Heart left ventricle (tissue), 16 donors: ENCODE results near the gene XG. TPM values are rescaled to one million over a fixed set of nuclear protein-coding genes. Genes with fewer than 3 reads are reported as not detected.

Experiments
- ATAC-seq, 4 donors: fragments of 200-7000 bp; cut with Tn5 transposase; one replicate each; pipeline ENCODE4 v1.9.1; 2020 to 2022; ENCODE audit warnings: moderate library complexity in 4 of 4, mild to moderate bottlenecking in 3 of 4, moderate number of reproducible peaks in 1 of 4
- DNase-seq, 5 donors: peaks; one replicate each; pipeline ENCODE4 v3.0.0-alpha.2; 2020
- H3K27ac ChIP-seq, 12 donors: fragments of 200-600 bp; sonication (generic) in 4 of 12; one replicate each; pipeline versions ENCODE4 v1.5.0 to v1.8.0; 2016 to 2022; ENCODE audit warnings: mild to moderate bottlenecking in 2 of 12
- H3K27me3 ChIP-seq, 9 donors: fragments of 200-600 bp; sonication (generic) in 2 of 9; one replicate each; pipeline versions ENCODE4 v1.5.1 to v1.8.0; 2016 to 2022; ENCODE audit warnings: mild to moderate bottlenecking in 3 of 9
- H3K36me3 ChIP-seq, 9 donors: fragments of 200-600 bp; sonication (generic) in 2 of 9; one replicate each; pipeline versions ENCODE4 v1.5.0 to v1.8.0; 2018 to 2022; ENCODE audit warnings: mild to moderate bottlenecking in 2 of 9
- H3K4me1 ChIP-seq, 12 donors: fragments of 200-600 bp; sonication (generic) in 4 of 12; one replicate each; pipeline versions ENCODE4 v1.5.0 to v1.8.0; 2016 to 2022; ENCODE audit warnings: mild to moderate bottlenecking in 3 of 12
- H3K4me3 ChIP-seq, 12 donors: fragments of 200-600 bp; sonication (generic) in 4 of 12; one replicate each; pipeline versions ENCODE4 v1.5.0 to v1.8.0; 2017 to 2022; ENCODE audit warnings: mild to moderate bottlenecking in 9 of 12, moderate library complexity in 4 of 12
- H3K9me3 ChIP-seq, 12 donors: fragments of 200-600 bp; sonication (generic) in 4 of 12; one replicate each; pipeline versions ENCODE4 v1.5.0 to v1.8.0; 2016 to 2022; ENCODE audit warnings: mild to moderate bottlenecking in 1 of 12
- CTCF ChIP-seq, 12 donors: fragments of 200-600 bp; sonication (generic) in 4 of 12; IDR thresholded peaks; one replicate each; pipeline versions ENCODE4 v1.5.0 to v1.8.0; 2018 to 2022; ENCODE audit warnings: antibody characterized with exemption in 12 of 12, mild to moderate bottlenecking in 5 of 12
- POLR2A ChIP-seq, 2 donors: fragments of 450-650 bp; IDR thresholded peaks; one replicate each; pipeline ENCODE4 v1.6.1; 2017; ENCODE audit warnings: antibody characterized with exemption in 2 of 2, mild to moderate bottlenecking in 2 of 2, moderate library complexity in 2 of 2
- WGBS, 4 donors: extraction: QIAGEN DNeasy Blood & Tissue Kit in 2 of 4; methylation state at CpG; one replicate each; pipeline versions ENCODE4 v1.1.5 to v1.1.7; 2013 to 2018; 5-methylcytosine and 5-hydroxymethylcytosine counted together
- intact Hi-C, 10 donors: fragments of 100-400 bp; cut with DNase I; formaldehyde crosslinking; loops; one replicate each; pipeline versions ENCODE4 v1.11.1 to v1.14.2; 2022
- polyA plus RNA-seq, 2 donors: library from polyadenylated mRNA; stranded (reverse); fragments of 200-250 nt; gene quantifications; one replicate each; pipeline ENCODE4 v1.2.3, GENCODE V29; 2013
- total RNA-seq, 9 donors: library from RNA; depleted of rRNA in 2 of 9; stranded (reverse); fragments of >200 nt in 2 of 9; fragmentation: NEBNext Ultra II Directional in 3 of 9; extraction: Animal tissue kit (Norgen Biotek cat#: 25700) in 3 of 9; gene quantifications; one replicate each; pipeline versions ENCODE4 v1.1.0 to v1.2.4, GENCODE V29; 2016 to 2023
- donor health status: ischemic (EF 13 %, LVEDD 7.1; RV severe dilation, severe dysfunction).
- donor health status: healthy with polysubstance abuse.
- donor health status: DM: no; HTN: yes; CAD: no.
- donor health status: DM: no; HTN: no; CAD: no.
- donor health status: ischemic (EF 25% LVEDD 6.9; RV normal size, moderate dysfunction).
- donor health status: ischemic (EF 25% LVEDD 5.7; RV mildly dilated, moderate dysfunction).
- donor health status: healthy.
- donor health status: DM: yes; HTN: yes; CAD: no.
- donor health status: ischemic (EF 35%, LVEDD 5.7; RV mildly dilated, moderate dysfunction).
- donor health status: nonischemic (EF 11% LVEDD 7.7; RV severe dilation, severe dysfunction).
- donor health status: DM: yes; HTN: yes; CAD: no.
- donor health status: PGD.
- donor health status: ischemic (EF 29% LVEDD 5.4; RV normal size, mild dysfunction).
- donor health status: nonischemic (EF 23%, LVEDD 6.1; RV moderate dilation, normal function).

The XG gene
- total and polyA plus RNA-seq, 11 donors: 0.06 to 0.85 (median 0.54) TPM; not detected in 3

- ATAC-seq (no peak), DNase-seq (no peak)
- H3K4me3 ChIP-seq: no peak overlapping the region
- no peaks in the 10 kb centered on the region for H3K4me1 ChIP-seq
- H3K9me3 ChIP-seq: no peaks in the 10 kb centered on the region
- H3K27ac ChIP-seq: no peak overlapping the region
- intact Hi-C loops: no loop called here
- WGBS, 4 donors: 77 to 82% (median 81%) methylated on average over 4 of the region's 4 CpGs
- no peaks in the 10 kb centered on the region for H3K27me3 ChIP-seq
- no peak for TF ChIP-seq POLR2A (IDR thresholded peaks at IDR 0.05)
- no peak for TF ChIP-seq CTCF (IDR thresholded peaks at IDR 0.05)
- H3K36me3 ChIP-seq: no peaks in the 10 kb centered on the region
Measured at GRCh38 chrX:2785538-2785937, 33.7 kb downstream of the XG start.

GRCh38 chrX:2788980-2789379 lies 37.1 kb downstream of the XG start:
- intact Hi-C loops: no loop called here
- no peak for DNase-seq
- ATAC-seq: no peak
- no peak for TF ChIP-seq POLR2A (IDR thresholded peaks at IDR 0.05)
- no peak for TF ChIP-seq CTCF (IDR thresholded peaks at IDR 0.05)
- WGBS, 4 donors: 81 to 89% (median 84%) methylated on average over 4 of the region's 4 CpGs
- Histone ChIP-seq H3K27me3 (no peaks in the 10 kb centered on the region), H3K27ac (no peak overlapping the region), H3K4me1 (no peaks in the 10 kb centered on the region), H3K9me3 (no peaks in the 10 kb centered on the region), H3K4me3 (no peak overlapping the region), H3K36me3 (no peaks in the 10 kb centered on the region)

GRCh38 chrX:2789569-2789968 lies 37.7 kb downstream of the XG start:
- intact Hi-C loops: no loop called here
- no peaks in the 10 kb centered on the region for H3K27me3 ChIP-seq
- no peak overlapping the region for H3K27ac ChIP-seq
- WGBS, 4 donors: 96 to 99% (median 97%) methylated on average over 3 of the region's 3 CpGs
- DNase-seq (no peak), ATAC-seq (no peak)
- TF ChIP-seq CTCF (IDR thresholded peaks at IDR 0.05): no peak
- no peak for TF ChIP-seq POLR2A (IDR thresholded peaks at IDR 0.05)
- H3K4me3 ChIP-seq: no peak overlapping the region
- H3K36me3 ChIP-seq: no peaks in the 10 kb centered on the region
- H3K9me3 ChIP-seq: no peaks in the 10 kb centered on the region
- no peaks in the 10 kb centered on the region for H3K4me1 ChIP-seq

- no peaks in the 10 kb centered on the region for H3K4me1 ChIP-seq
- 53 to 74% (median 62%) methylated on average over 7 of the region's 7 CpGs for WGBS, 4 donors
- no peaks in the 10 kb centered on the region for H3K27me3 ChIP-seq
- no peaks in the 10 kb centered on the region for H3K36me3 ChIP-seq
- DNase-seq: no peak
- no peak for TF ChIP-seq POLR2A (IDR thresholded peaks at IDR 0.05)
- TF ChIP-seq CTCF (IDR thresholded peaks at IDR 0.05): no peak
- H3K9me3 ChIP-seq: no peaks in the 10 kb centered on the region
- ATAC-seq: no peak
- intact Hi-C loops: no loop called here
- no peak overlapping the region for H3K4me3 ChIP-seq
- no peak overlapping the region for H3K27ac ChIP-seq
Measured at GRCh38 chrX:2793752-2794151, 41.9 kb downstream of the XG start.
